Gastroesophageal sphincter (tissue), 4 donors: ENCODE data around the gene STAT6. TPM values are rescaled to one million over a fixed set of nuclear protein-coding genes. Genes with fewer than 3 reads are reported as not detected.

ENCODE experiments used
- ATAC-seq: fragments of 150-250 bp; one replicate; pipeline ENCODE4 v1.9.1; 2016; ENCODE audit warnings: mild to moderate bottlenecking, moderate library complexity
- H3K27ac ChIP-seq, 4 donors: fragments of 200-600 bp; sonication (generic) in 3 of 4; 1 replicate in 3 of 4; 2 replicates in 1 of 4; pipeline ENCODE4 v1.5.1; 2016 to 2019
- H3K27me3 ChIP-seq: fragments of 200-600 bp; sonication (generic); one replicate; pipeline ENCODE4 v1.5.1; 2019
- H3K36me3 ChIP-seq, 2 donors: fragments of 200-600 bp; sonication (generic); one replicate each; pipeline ENCODE4 v1.5.1; 2019; ENCODE audit warnings: control low read depth in 1 of 2
- H3K4me1 ChIP-seq, 3 donors: fragments of 200-600 bp; sonication (generic); 1 replicate in 2 of 3; 2 replicates in 1 of 3; pipeline ENCODE4 v1.5.1; 2016 to 2019; ENCODE audit warnings: control low read depth in 2 of 3
- H3K4me3 ChIP-seq, 2 donors: fragments of 200-600 bp; sonication (generic); one replicate each; pipeline ENCODE4 v1.5.1; 2019; ENCODE audit warnings: mild to moderate bottlenecking in 1 of 2, moderate library complexity in 1 of 2
- H3K9me3 ChIP-seq, 3 donors: fragments of 200-600 bp; sonication (generic); one replicate each; pipeline ENCODE4 v1.5.1; 2017 to 2019; ENCODE audit warnings: control low read depth in 2 of 3
- CTCF ChIP-seq, 4 experiments: fragments of 200-600 bp in 2 of 4; fragments of 450-650 bp in 2 of 4; sonication (generic) in 1 of 4; IDR thresholded peaks; one replicate each; pipeline ENCODE4 v1.5.1; 2017 to 2019; ENCODE audit warnings: antibody characterized with exemption in 4 of 4, mild to moderate bottlenecking in 2 of 4, moderate library complexity in 2 of 4
- EP300 ChIP-seq: sonication (generic); formaldehyde crosslinking; IDR thresholded peaks from one replicate; pipeline ENCODE4 v1.6.1; 2017; ENCODE audit warnings: antibody characterized with exemption, mild to moderate bottlenecking
- POLR2A ChIP-seq, 2 donors: fragments of 450-650 bp; IDR thresholded peaks; one replicate each; pipeline ENCODE4 v1.6.1; 2017; ENCODE audit warnings: antibody characterized with exemption in 2 of 2, mild to moderate bottlenecking in 2 of 2, moderate library complexity in 1 of 2
- POLR2AphosphoS5 ChIP-seq: sonication (generic); formaldehyde crosslinking; IDR thresholded peaks from one replicate; pipeline ENCODE4 v1.6.1; 2017; ENCODE audit warnings: antibody characterized with exemption
- WGBS, 2 donors: methylation state at CpG; one replicate each; pipeline ENCODE4 v1.1.5; 2018; ENCODE audit warnings: low coverage in 1 of 2; 5-methylcytosine and 5-hydroxymethylcytosine counted together
- total RNA-seq, 4 donors: library from RNA; depleted of rRNA; stranded (reverse); fragments of >200 nt; gene quantifications; one replicate each; pipeline ENCODE4 v1.1.0, GENCODE V29; 2016

STAT6 gene
- total RNA-seq, 4 donors from 2014 or later: 92.5 to 166 (median 156) TPM

DNA sequence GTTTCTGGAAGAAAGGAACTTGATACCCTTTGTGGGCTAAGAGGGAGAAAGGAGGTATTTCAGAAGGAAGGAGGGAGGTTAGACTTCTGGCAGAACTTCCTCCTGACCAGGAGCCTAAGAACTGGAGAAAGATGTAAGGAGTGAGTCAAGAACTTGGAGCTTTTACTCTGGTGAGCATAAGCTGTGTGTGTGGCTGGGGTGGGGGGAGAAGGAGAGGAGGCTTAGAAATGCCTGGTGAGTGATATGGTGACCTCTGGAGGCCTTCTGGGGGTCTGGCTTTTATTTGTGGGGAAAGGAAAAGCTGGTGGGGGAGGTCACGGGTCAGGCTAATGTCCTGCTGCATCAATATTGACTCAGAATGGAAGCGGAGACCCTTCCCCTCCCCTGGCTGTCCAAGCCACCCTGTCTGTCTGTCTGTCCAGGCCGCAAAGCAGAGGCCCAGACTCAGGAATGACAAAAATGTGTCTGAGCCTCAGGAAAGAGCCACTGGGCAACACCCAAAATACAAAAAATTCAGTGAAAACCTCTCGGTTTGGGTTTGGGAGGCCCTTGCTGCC, 21.9 kb upstream of the STAT6 start:
- peak overlapping the region in 1 of 2 donors; percentile 88 for H3K4me3 ChIP-seq
- ATAC-seq: no peak
- H3K36me3 ChIP-seq: no peaks in the 10 kb centered on the region
- no peaks in the 10 kb centered on the region for H3K27me3 ChIP-seq
- TF ChIP-seq POLR2AphosphoS5 (no peak), POLR2A (IDR thresholded peaks at IDR 0.05) (no peak), CTCF (IDR thresholded peaks at IDR 0.05) (no peak), EP300 (no peak)
- no peaks in the 10 kb centered on the region for H3K9me3 ChIP-seq
- peaks cover 0 to 95% (median 25%) of the 10 kb centered on the region in 3 donors for H3K4me1 ChIP-seq
- 23 to 72% methylated on average over 2 to 3 of the region's 4 CpGs for WGBS, 2 donors
- H3K27ac ChIP-seq: peak overlapping the region; percentile 10 to 100 (median 98)

DNA sequence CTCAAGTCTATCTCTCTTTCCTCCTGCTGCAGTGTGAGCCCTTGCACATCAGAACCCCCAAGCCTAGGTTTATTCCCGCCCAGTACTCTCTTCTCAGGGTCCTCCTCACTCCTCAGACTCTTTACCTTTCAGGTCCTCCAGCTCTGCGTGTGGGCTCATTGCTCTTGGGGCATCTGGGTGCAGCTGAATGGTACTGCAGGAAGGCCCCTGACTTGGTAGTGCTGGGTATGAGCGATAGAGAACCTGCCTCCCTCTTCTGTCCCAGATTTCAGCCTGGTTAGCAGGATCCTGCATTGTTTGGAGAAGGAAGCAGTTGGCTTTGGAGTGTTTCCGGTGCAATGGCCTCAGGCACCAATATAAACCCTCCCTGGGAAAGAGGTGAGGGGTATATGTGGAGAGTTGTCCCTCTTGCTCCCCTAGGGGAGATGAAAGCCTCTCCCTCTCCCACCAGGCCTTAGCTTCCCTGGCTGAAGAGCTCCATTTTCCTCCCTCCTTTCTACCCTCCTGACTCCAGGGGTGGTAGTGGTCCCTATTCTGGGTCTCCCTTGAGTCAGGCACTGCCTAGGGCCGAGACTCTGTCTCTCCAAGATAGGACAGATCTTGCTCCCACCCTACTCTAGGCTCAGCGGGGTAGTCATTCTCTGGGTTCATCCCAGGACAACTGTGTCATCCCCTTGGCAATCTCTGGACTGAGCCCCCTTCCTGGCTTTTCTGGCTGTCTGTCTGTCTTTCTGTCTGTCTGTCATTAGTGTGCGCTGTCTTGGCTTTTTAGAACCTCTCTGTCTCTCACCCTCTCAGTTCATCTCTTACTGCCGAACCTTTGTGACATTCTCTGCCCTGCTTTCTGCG, 21.0 kb upstream of the STAT6 start:
- no peaks in the 10 kb centered on the region for H3K27me3 ChIP-seq
- ATAC-seq: no peak
- peaks cover 0 to 88% (median 23%) of the 10 kb centered on the region in 3 donors for H3K4me1 ChIP-seq
- no peaks in the 10 kb centered on the region for H3K36me3 ChIP-seq
- no peaks in the 10 kb centered on the region for H3K9me3 ChIP-seq
- peak overlapping the region in 1 of 2 donors; percentile 88 for H3K4me3 ChIP-seq
- H3K27ac ChIP-seq: peak overlapping the region; percentile 10 to 100 (median 98)
- WGBS, 2 donors: 36 to 51% methylated on average over 3 to 7 of the region's 9 CpGs
- no peak for TF ChIP-seq CTCF (IDR thresholded peaks at IDR 0.05)
- no peak for TF ChIP-seq POLR2AphosphoS5
- TF ChIP-seq EP300: no peak
- no peak for TF ChIP-seq POLR2A (IDR thresholded peaks at IDR 0.05)

- Histone ChIP-seq H3K4me1 (peaks cover 0 to 86% (median 20%) of the 10 kb centered on the region in 3 donors), H3K27me3 (no peaks in the 10 kb centered on the region), H3K9me3 (no peaks in the 10 kb centered on the region), H3K36me3 (no peaks in the 10 kb centered on the region), H3K4me3 (peak overlapping the region in 1 of 2 donors; percentile 88), H3K27ac (peak overlapping the region in 3 of 4 donors; percentile 98 to 100 (median 99))
- no peak for ATAC-seq
- TF ChIP-seq CTCF (IDR thresholded peaks at IDR 0.05): no peak
- no peak for TF ChIP-seq EP300
- TF ChIP-seq POLR2A (IDR thresholded peaks at IDR 0.05): no peak
- TF ChIP-seq POLR2AphosphoS5: no peak
- no CpG with 5 or more reads among the region's 2 CpGs for WGBS, 2 donors
Measured at GRCh38 chr12:57130941-57131340, 19.8 kb upstream of the STAT6 start.

DNA sequence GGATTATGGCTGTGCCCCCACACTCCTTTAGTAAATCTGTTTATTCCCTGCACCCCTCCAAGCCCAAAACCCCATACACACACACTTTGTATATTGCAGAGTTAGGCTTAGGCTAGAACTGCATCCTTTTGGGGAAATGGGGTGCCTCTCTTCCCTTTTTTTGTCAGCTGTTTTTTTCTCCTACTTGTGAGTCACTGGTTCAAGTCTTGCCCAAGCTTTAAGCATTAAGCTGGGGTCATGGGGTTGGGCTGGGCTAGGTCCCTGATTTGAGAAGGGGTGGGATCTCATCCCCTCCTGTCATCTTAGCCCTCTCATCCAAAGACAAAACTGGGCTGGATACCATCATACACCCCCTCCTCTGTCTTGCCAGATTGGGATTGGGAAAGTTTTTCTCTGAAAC, 18.7 kb upstream of the STAT6 start:
- TF ChIP-seq POLR2AphosphoS5 (peak; percentile 55), CTCF (IDR thresholded peaks at IDR 0.05) (no peak)
- Histone ChIP-seq H3K27me3 (no peaks in the 10 kb centered on the region), H3K27ac (peak overlapping the region; percentile 4 to 100 (median 98)), H3K4me1 (peaks cover 0 to 76% (median 9%) of the 10 kb centered on the region in 3 donors), H3K9me3 (no peaks in the 10 kb centered on the region), H3K36me3 (no peaks in the 10 kb centered on the region), H3K4me3 (peak overlapping the region; percentile 88 to 91)
- peak; percentile 67 for ATAC-seq
